WTC11 (cell line): ENCODE measurements around the gene GPC6. TPM values are rescaled to one million over a fixed set of nuclear protein-coding genes. Genes with fewer than 3 reads are reported as not detected.

Experiments used
- ATAC-seq: fragments of 200-7000 bp; cut with Tn5 transposase; 2 replicates; pipeline ENCODE4 v1.10.0; 2021; ENCODE audit warnings: mild to moderate bottlenecking, moderate library complexity
- CTCF ChIA-PET: fragments of 300-600 bp; sonication (Branson Sonifier 250); formaldehyde crosslinking; loops from one replicate; lab custom pipeline; 2021; ENCODE audit warnings: antibody characterized with exemption; lab: Charles Lee
- POLR2A ChIA-PET: fragments of 350-600 bp; sonication (Branson Sonifier 250); formaldehyde crosslinking; loops from one replicate; lab custom pipeline; 2021; ENCODE audit warnings: antibody characterized with exemption; lab: Charles Lee
- DNase-seq: peaks from one replicate; pipeline ENCODE4 v3.0.0; 2021; ENCODE audit warnings: low spot score
- H3K27ac Mint-ChIP-seq: 2 replicates; pipeline ENCODE4 v1.8.0; 2021; ENCODE audit warnings: mixed read lengths
- H3K27me3 Mint-ChIP-seq: 2 replicates; pipeline ENCODE4 v1.8.0; 2021; ENCODE audit warnings: low read depth, mild to moderate bottlenecking, moderate library complexity, mixed read lengths
- H3K36me3 Mint-ChIP-seq: 2 replicates; pipeline ENCODE4 v1.8.0; 2021; ENCODE audit warnings: mixed read lengths
- H3K4me1 Mint-ChIP-seq: 2 replicates; pipeline ENCODE4 v1.8.0; 2022; ENCODE audit warnings: mixed read lengths
- H3K4me3 Mint-ChIP-seq: 2 replicates; pipeline ENCODE4 v1.8.0; 2021; ENCODE audit warnings: mild to moderate bottlenecking, moderate library complexity, mixed read lengths
- H3K9me3 Mint-ChIP-seq: 2 replicates; pipeline ENCODE4 v1.8.0; 2021; ENCODE audit warnings: mixed read lengths
- AR ChIP-seq: fragments of 250-450 bp; sonication (Bioruptor Pico); IDR thresholded peaks from 2 replicates; pipeline ENCODE4 v1.9.0; 2021; ENCODE audit warnings: mild to moderate bottlenecking
- CREB1 ChIP-seq: sonication (generic); formaldehyde crosslinking; IDR thresholded peaks from 2 replicates; pipeline ENCODE4 v1.8.0; 2023; ENCODE audit warnings: mild to moderate bottlenecking, missing genetic modification reagents
- CTCF ChIP-seq: fragments of 200-600 bp; IDR thresholded peaks from 2 replicates; pipeline ENCODE4 v1.8.0; 2022; ENCODE audit warnings: antibody characterized with exemption
- ETV6 ChIP-seq: sonication (generic); formaldehyde crosslinking; IDR thresholded peaks from 2 replicates; pipeline ENCODE4 v1.8.1; 2022; ENCODE audit warnings: mild to moderate bottlenecking, missing genetic modification reagents
- KAT7 ChIP-seq: sonication (generic); formaldehyde crosslinking; IDR thresholded peaks from 2 replicates; pipeline ENCODE4 v1.8.1; 2023; ENCODE audit warnings: missing genetic modification reagents, mild to moderate bottlenecking, borderline replicate concordance
- NR3C1 ChIP-seq: sonication (generic); formaldehyde crosslinking; conservative IDR thresholded peaks from 2 replicates; pipeline ENCODE4 v1.8.1; 2023; ENCODE audit warnings: low read depth, mild to moderate bottlenecking, missing genetic modification reagents
- OVOL2 ChIP-seq: fragments of 250-450 bp; sonication (Bioruptor Pico); IDR thresholded peaks from 2 replicates; pipeline ENCODE4 v1.9.0; 2021; ENCODE audit warnings: mild to moderate bottlenecking, borderline replicate concordance
- PRDM15 ChIP-seq: sonication (generic); formaldehyde crosslinking; IDR thresholded peaks from 2 replicates; pipeline ENCODE4 v1.8.0; 2022; ENCODE audit warnings: missing genetic modification reagents
- PRRX2 ChIP-seq: fragments of 250-450 bp; sonication (Bioruptor Pico); IDR thresholded peaks from 2 replicates; pipeline ENCODE4 v1.8.0; 2021; ENCODE audit warnings: mild to moderate bottlenecking
- SMAD4 ChIP-seq: sonication (generic); formaldehyde crosslinking; IDR thresholded peaks from 2 replicates; pipeline ENCODE4 v1.8.0; 2022; ENCODE audit warnings: mild to moderate bottlenecking, missing genetic modification reagents
- TCF7 ChIP-seq: sonication (generic); formaldehyde crosslinking; IDR thresholded peaks from 2 replicates; pipeline ENCODE4 v1.8.0; 2022; ENCODE audit warnings: mild to moderate bottlenecking, low read depth, missing genetic modification reagents, moderate library complexity
- ZBTB43 ChIP-seq: sonication (generic); formaldehyde crosslinking; IDR thresholded peaks from 2 replicates; pipeline ENCODE4 v1.8.1; 2023; ENCODE audit warnings: mild to moderate bottlenecking, missing genetic modification reagents
- ZNF121 ChIP-seq: sonication (generic); formaldehyde crosslinking; IDR thresholded peaks from 2 replicates; pipeline ENCODE4 v1.8.0; 2023; ENCODE audit warnings: missing genetic modification reagents
- ZNF219 ChIP-seq: sonication (generic); formaldehyde crosslinking; IDR thresholded peaks from 2 replicates; pipeline ENCODE4 v1.8.0; 2023; ENCODE audit warnings: missing genetic modification reagents, mild to moderate bottlenecking, borderline replicate concordance
- ZNF232 ChIP-seq: sonication (generic); formaldehyde crosslinking; IDR thresholded peaks from 2 replicates; pipeline ENCODE4 v1.8.0; 2022; ENCODE audit warnings: mild to moderate bottlenecking, missing genetic modification reagents
- ZNF263 ChIP-seq: sonication (generic); formaldehyde crosslinking; IDR thresholded peaks from 2 replicates; pipeline ENCODE4 v1.8.1; 2022; ENCODE audit warnings: low read depth, mild to moderate bottlenecking, moderate library complexity, missing genetic modification reagents
- ZNF512 ChIP-seq: sonication (generic); formaldehyde crosslinking; IDR thresholded peaks from 2 replicates; pipeline ENCODE4 v1.8.1; 2022; ENCODE audit warnings: missing genetic modification reagents, borderline replicate concordance
- ZNF671 ChIP-seq: fragments of 250-450 bp; sonication (Bioruptor Pico); IDR thresholded peaks from 2 replicates; pipeline ENCODE4 v1.8.0; 2021; ENCODE audit warnings: mild to moderate bottlenecking
- total RNA-seq: library from RNA; stranded (reverse); gene quantifications from 3 replicates; pipeline ENCODE4 v1.2.3, GENCODE V29; 2021
- TF ChIP-seq, protein P1 (sequence below): sonication (generic); formaldehyde crosslinking; IDR thresholded peaks from 2 replicates; pipeline ENCODE4 v1.8.1; 2023; ENCODE audit warnings: mild to moderate bottlenecking, missing genetic modification reagents
- TF ChIP-seq, protein P2 (sequence below): sonication (generic); formaldehyde crosslinking; IDR thresholded peaks from 2 replicates; pipeline ENCODE4 v1.8.0; 2023; ENCODE audit warnings: missing genetic modification reagents, mild to moderate bottlenecking, borderline replicate concordance

The GPC6 gene
- total RNA-seq, 1 experiment from 2014 or later = 19.5 TPM

DNA sequence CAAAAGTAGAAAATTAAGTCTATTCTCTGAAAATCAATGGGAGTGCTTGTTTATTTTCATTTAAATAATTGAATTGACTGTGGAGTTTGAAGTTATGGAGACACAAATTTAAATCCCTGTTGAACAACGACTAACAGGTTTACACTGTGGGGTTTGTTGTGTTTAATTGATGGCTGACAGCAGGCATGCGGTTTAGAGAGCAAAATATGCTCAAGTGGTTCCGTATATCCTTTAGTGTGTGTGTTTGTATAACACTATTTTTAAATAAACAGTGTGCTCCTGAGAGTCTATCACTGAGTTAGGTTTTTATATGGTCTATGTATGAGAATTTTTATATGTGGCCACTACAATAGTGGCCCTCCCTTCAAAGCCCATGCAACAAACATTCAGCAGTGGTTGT lies 332.0 kb downstream of the GPC6 start:
- no peak overlapping the region for H3K4me3 Mint-ChIP-seq
- no peaks in the 10 kb centered on the region for H3K9me3 Mint-ChIP-seq
- ATAC-seq (no peak), DNase-seq (no peak)
- peaks cover 74% of the 10 kb centered on the region for H3K4me1 Mint-ChIP-seq
- H3K27ac Mint-ChIP-seq = no peak overlapping the region
- CTCF ChIA-PET = no interaction called here
- H3K27me3 Mint-ChIP-seq = no peaks in the 10 kb centered on the region
- no peaks in the 10 kb centered on the region for H3K36me3 Mint-ChIP-seq
- TF ChIP-seq NR3C1 (CRISPR knock-in tag) = no peak
- TF ChIP-seq ZNF219 (CRISPR knock-in tag) = no peak
- no peak for TF ChIP-seq ZNF263 (CRISPR knock-in tag)
- TF ChIP-seq ZNF121 (CRISPR knock-in tag) = no peak
- no peak for TF ChIP-seq ZNF232 (CRISPR knock-in tag)
- no peak for TF ChIP-seq OVOL2
- no peak for TF ChIP-seq PRDM15 (CRISPR knock-in tag)
- TF ChIP-seq, protein P1, sequence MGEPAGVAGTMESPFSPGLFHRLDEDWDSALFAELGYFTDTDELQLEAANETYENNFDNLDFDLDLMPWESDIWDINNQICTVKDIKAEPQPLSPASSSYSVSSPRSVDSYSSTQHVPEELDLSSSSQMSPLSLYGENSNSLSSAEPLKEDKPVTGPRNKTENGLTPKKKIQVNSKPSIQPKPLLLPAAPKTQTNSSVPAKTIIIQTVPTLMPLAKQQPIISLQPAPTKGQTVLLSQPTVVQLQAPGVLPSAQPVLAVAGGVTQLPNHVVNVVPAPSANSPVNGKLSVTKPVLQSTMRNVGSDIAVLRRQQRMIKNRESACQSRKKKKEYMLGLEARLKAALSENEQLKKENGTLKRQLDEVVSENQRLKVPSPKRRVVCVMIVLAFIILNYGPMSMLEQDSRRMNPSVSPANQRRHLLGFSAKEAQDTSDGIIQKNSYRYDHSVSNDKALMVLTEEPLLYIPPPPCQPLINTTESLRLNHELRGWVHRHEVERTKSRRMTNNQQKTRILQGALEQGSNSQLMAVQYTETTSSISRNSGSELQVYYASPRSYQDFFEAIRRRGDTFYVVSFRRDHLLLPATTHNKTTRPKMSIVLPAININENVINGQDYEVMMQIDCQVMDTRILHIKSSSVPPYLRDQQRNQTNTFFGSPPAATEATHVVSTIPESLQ = no peak
- TF ChIP-seq ETV6 (CRISPR knock-in tag) = no peak
- TF ChIP-seq AR (CRISPR knock-in tag) = no peak
- TF ChIP-seq ZNF512 (CRISPR knock-in tag) = no peak
- no peak for TF ChIP-seq CTCF
- TF ChIP-seq CREB1 (CRISPR knock-in tag) = no peak
- no peak for TF ChIP-seq KAT7 (CRISPR knock-in tag)
- TF ChIP-seq TCF7 (CRISPR knock-in tag) = no peak
- TF ChIP-seq, protein P2, sequence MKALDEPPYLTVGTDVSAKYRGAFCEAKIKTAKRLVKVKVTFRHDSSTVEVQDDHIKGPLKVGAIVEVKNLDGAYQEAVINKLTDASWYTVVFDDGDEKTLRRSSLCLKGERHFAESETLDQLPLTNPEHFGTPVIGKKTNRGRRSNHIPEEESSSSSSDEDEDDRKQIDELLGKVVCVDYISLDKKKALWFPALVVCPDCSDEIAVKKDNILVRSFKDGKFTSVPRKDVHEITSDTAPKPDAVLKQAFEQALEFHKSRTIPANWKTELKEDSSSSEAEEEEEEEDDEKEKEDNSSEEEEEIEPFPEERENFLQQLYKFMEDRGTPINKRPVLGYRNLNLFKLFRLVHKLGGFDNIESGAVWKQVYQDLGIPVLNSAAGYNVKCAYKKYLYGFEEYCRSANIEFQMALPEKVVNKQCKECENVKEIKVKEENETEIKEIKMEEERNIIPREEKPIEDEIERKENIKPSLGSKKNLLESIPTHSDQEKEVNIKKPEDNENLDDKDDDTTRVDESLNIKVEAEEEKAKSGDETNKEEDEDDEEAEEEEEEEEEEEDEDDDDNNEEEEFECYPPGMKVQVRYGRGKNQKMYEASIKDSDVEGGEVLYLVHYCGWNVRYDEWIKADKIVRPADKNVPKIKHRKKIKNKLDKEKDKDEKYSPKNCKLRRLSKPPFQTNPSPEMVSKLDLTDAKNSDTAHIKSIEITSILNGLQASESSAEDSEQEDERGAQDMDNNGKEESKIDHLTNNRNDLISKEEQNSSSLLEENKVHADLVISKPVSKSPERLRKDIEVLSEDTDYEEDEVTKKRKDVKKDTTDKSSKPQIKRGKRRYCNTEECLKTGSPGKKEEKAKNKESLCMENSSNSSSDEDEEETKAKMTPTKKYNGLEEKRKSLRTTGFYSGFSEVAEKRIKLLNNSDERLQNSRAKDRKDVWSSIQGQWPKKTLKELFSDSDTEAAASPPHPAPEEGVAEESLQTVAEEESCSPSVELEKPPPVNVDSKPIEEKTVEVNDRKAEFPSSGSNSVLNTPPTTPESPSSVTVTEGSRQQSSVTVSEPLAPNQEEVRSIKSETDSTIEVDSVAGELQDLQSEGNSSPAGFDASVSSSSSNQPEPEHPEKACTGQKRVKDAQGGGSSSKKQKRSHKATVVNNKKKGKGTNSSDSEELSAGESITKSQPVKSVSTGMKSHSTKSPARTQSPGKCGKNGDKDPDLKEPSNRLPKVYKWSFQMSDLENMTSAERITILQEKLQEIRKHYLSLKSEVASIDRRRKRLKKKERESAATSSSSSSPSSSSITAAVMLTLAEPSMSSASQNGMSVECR (CRISPR knock-in tag) = no peak
- TF ChIP-seq ZBTB43 (CRISPR knock-in tag) = no peak
- no peak for TF ChIP-seq SMAD4
- no peak for TF ChIP-seq ZNF671 (CRISPR knock-in tag)
- TF ChIP-seq PRRX2 (CRISPR knock-in tag) = no peak
- TF ChIP-seq, all 79 proteins: peak for 0
- POLR2A ChIA-PET = no interaction called here
